NCI-H2227 (cell line): ENCODE measurements around the gene ERCC1.

ENCODE experiments used
- DNase-seq: peaks from one replicate; lab custom pipeline; 2025; ENCODE audit not compliant: unreplicated experiment; lab: John Stamatoyannopoulos, UW

Gene ERCC1

GRCh38 chr19:45368737-45369340 is 54.9 kb downstream of the ERCC1 start:
- DNase-seq: no peak

GRCh38 chr19:45368127-45368526 is 55.6 kb downstream of the ERCC1 start:
- DNase-seq: no peak

DNA sequence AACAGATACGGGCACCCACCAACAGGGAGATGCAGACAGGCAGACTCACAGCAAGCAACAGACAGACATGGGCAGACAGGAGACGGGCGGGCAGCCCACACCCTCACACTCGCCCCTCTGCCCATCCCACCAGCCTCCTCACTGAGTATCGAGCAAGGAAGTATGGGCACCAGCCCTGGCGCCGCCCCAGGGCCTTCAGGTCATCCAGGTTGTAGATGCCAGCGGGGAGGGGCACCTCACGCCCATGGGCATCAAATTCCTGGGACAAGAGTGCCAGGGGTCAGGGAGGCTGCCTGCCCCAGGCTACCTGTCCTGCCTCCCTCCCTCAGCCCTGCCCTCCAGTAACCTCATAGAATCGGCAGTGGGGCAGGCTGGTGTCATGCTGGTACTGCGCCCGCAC is 59.0 kb downstream of the ERCC1 start:
- no peak for DNase-seq

GRCh38 chr19:45363861-45364459 is 59.8 kb downstream of the ERCC1 start:
- no peak for DNase-seq

- no peak for DNase-seq
Measured at GRCh38 chr19:45362291-45362690, 61.4 kb downstream of the ERCC1 start.

DNA sequence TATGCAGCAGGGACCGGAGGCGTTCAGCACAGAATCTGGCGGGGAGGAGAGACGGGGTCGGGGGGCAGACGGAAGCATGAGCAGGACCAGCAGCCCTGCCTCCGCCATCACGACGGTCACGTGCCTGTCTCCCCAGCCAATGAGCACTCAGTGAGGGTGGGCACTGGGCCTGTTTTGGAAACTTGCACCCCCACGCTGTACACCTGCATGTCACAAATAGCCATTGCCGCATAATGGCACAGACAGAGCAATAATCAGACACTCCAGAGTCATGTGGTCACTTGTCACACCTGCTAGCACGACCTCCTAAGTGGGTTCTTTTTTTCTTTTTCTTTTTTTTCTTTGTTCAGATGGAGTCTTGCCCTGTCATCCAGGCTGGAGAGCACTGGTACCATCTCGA is 62.1 kb downstream of the ERCC1 start:
- no peak for DNase-seq

DNA sequence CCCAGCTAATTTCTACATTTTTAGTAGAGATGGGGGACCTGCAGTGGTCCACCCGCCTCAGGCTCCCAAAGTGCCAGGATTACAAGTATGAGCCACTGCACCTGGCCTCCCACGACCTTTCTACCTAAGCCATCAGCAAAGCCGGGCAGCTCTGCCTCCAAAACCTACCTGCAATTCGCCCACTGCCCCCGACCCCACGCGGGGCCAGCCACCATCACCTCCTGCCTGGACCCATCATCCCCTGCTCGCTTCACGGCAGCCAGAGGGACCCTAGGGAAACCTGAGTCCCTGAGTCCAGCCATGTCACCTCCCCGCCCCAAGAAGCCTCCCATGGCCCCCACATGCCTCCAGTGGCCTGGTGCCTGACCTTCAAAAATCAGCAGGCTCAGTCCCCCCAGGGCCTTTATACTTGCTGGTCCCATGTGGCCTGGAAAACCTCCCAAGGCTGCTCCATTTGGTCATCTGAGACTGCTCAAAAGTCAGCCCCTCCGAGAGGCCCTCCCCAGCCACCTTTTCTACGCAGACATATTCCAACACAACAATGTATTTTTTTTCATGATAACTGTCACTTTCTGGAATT is 65.4 kb downstream of the ERCC1 start:
- no peak for DNase-seq

DNA sequence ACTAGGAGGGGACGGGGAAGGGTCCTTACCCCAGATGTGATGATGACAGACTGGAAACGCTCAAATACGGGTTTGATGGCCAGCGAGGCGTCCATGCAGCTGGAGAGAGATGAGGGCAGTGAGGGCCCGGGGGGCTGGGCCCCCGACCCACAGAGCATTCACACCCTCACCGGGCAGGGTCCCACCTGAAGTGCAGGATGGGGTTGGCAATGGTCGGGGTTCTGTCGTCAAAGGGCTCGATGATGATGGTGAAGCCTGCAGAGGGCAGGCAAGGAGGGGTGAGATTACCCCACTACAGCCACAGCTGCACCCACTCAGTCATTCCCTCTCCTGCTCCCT is 66.3 kb downstream of the ERCC1 start:
- no peak for DNase-seq
